Kidney (tissue), 14 donors: ENCODE data around the gene RIN3. TPM values are rescaled to one million over a fixed set of nuclear protein-coding genes. Genes with fewer than 3 reads are reported as not detected.

Experiments used
- DNase-seq, 5 donors: peaks; one replicate each; pipeline ENCODE4 v3.0.0-alpha.2; 2013 to 2020
- FAIRE-seq: peaks from 2 replicates; lab custom pipeline; 2012; peaks lifted over from hg19 to GRCh38; lab: Jason Lieb, UNC
- H3K27ac ChIP-seq, 2 donors: one replicate each; pipeline ENCODE4 v1.7.0; 2013; ENCODE audit warnings: low read depth in 2 of 2, low read length in 2 of 2, inconsistent platforms in 1 of 2
- H3K27me3 ChIP-seq: one replicate; pipeline ENCODE4 v1.7.1; 2013; ENCODE audit warnings: low read length, inconsistent platforms; ENCODE audit not compliant: control insufficient read depth, insufficient read depth
- H3K36me3 ChIP-seq, 3 donors: one replicate each; pipeline versions ENCODE4 v1.7.0 to v1.7.1; 2013; ENCODE audit warnings: low read length in 3 of 3, control low read depth in 1 of 3, inconsistent platforms in 1 of 3; ENCODE audit not compliant: insufficient read depth in 3 of 3, control insufficient read depth in 2 of 3
- H3K4me1 ChIP-seq, 3 donors: one replicate each; pipeline versions ENCODE4 v1.7.0 to v1.7.1; 2013; ENCODE audit warnings: low read length in 3 of 3, inconsistent platforms in 1 of 3, low read depth in 1 of 3; ENCODE audit not compliant: control insufficient read depth in 2 of 3, insufficient read depth in 2 of 3
- H3K4me3 ChIP-seq, 3 donors: one replicate each; pipeline versions ENCODE4 v1.7.0 to v1.8.1; 2013; ENCODE audit warnings: low read length in 3 of 3, control low read depth in 1 of 3, inconsistent platforms in 1 of 3
- H3K9ac ChIP-seq, 3 donors: one replicate each; pipeline versions ENCODE4 v1.7.0 to v1.7.1; 2013; ENCODE audit warnings: low read length in 3 of 3, control low read depth in 1 of 3, inconsistent platforms in 1 of 3
- H3K9me3 ChIP-seq, 3 donors: one replicate each; pipeline versions ENCODE4 v1.7.0 to v1.7.1; 2013; ENCODE audit warnings: low read length in 3 of 3, control low read depth in 1 of 3, inconsistent platforms in 1 of 3; ENCODE audit not compliant: control insufficient read depth in 2 of 3, insufficient read depth in 1 of 3
- intact Hi-C: fragments of 100-400 bp; cut with DNase I; formaldehyde crosslinking; loops from one replicate; pipeline ENCODE4 v1.11.1; 2022
- polyA plus RNA-seq: library from polyadenylated mRNA; stranded (reverse); fragments of 350-450 nt; fragmentation: Illumina TruSeq; extraction: RNeasy Lipid Tissue Mini Kit (QIAGEN cat#74804); gene quantifications from one replicate; pipeline ENCODE4 v1.2.3, GENCODE V29; 2014; ENCODE audit warnings: low read depth, low replicate concordance; ENCODE audit not compliant: insufficient read depth
- total RNA-seq: library from RNA; stranded (reverse); fragmentation: NEBNext Ultra II Directional; extraction: Animal tissue kit (Norgen Biotek cat#: 25700); gene quantifications from one replicate; pipeline ENCODE4 v1.2.1, GENCODE V29; 2021
- TF ChIP-seq, protein P1 (sequence below): IDR thresholded peaks from 3 replicates; pipeline ENCODE4 v1.5.1; 2012; ENCODE audit warnings: mild to moderate bottlenecking, moderate library complexity, borderline replicate concordance; ENCODE audit not compliant: insufficient read depth; ENCODE audit errors: extremely low read depth
- donor health status: control.
- donor health status: control.
- donor health status: control.
- donor health status: control.
- donor health status: control.
- donor health status: DM: yes; HTN: yes; CAD: no.
- donor health status: Normal renal cell carcinoma (clear cell type).

The RIN3 gene
- total and polyA plus RNA-seq, 2 donors from 2014 or later: 7.1 to 30.4 TPM

DNA sequence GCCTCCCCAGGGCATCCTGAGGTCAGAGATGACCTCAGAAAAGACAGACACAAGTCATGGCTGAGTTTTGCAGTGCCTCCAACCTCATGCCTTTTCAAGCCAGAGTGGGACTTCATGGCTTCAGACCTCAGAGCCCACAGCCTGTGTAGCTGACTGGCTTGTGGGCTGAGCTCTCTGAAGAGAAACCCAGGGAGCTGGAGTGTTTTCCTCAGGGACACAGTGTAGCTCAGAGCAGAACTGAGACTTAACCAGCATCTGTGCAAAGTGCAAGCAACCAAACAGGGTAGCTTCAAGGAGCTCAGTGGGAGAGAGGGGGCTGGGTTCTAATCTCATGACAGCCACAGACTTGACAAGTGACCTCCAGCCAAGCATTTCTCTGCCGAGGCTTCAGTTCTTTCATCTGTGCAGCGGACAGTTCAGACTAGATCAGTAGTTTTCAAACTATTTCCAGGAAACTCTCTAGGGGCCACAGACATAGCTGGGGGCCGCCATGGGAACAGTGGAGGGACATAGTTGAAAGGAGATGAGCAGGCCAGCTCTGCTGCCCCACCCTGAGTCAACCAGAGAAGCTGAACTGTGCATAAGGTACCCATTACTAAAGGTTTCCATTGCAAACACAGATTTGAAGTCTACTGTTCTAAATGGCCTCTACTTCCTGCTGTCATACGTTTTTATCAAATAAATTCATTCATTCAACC, 154.8 kb downstream of the RIN3 start:
- intact Hi-C loops: no loop called here
- no peaks in the 10 kb centered on the region for H3K36me3 ChIP-seq
- no peaks in the 10 kb centered on the region for H3K4me1 ChIP-seq
- DNase-seq: no peak
- H3K27me3 ChIP-seq: no peaks in the 10 kb centered on the region
- no peak for FAIRE-seq
- no peak overlapping the region for H3K4me3 ChIP-seq
- H3K9me3 ChIP-seq: no peaks in the 10 kb centered on the region
- TF ChIP-seq, protein P1, sequence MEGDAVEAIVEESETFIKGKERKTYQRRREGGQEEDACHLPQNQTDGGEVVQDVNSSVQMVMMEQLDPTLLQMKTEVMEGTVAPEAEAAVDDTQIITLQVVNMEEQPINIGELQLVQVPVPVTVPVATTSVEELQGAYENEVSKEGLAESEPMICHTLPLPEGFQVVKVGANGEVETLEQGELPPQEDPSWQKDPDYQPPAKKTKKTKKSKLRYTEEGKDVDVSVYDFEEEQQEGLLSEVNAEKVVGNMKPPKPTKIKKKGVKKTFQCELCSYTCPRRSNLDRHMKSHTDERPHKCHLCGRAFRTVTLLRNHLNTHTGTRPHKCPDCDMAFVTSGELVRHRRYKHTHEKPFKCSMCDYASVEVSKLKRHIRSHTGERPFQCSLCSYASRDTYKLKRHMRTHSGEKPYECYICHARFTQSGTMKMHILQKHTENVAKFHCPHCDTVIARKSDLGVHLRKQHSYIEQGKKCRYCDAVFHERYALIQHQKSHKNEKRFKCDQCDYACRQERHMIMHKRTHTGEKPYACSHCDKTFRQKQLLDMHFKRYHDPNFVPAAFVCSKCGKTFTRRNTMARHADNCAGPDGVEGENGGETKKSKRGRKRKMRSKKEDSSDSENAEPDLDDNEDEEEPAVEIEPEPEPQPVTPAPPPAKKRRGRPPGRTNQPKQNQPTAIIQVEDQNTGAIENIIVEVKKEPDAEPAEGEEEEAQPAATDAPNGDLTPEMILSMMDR: no peak
- H3K9ac ChIP-seq: no peak overlapping the region
- no peak overlapping the region for H3K27ac ChIP-seq

DNA sequence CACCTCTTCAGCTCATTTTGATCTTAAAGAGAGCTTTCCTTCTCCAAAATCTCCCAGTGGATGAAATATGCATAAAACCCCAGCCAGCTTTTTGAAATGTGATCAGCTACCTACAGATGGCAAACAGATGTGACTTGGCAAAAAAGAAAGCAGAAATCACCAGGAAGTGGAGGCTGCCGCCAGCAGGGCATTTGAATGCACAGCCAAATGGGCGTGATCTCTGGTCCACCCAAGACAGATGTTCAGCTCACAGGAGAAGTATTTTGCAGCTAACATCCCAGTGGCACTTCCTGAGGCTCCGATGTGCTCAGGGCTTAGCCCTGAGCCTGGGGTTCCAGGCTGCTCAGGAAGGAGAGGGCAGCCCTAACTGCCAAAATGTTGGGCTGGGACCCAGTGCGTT, 156.6 kb downstream of the RIN3 start:
- Histone ChIP-seq H3K9ac (no peak overlapping the region), H3K4me3 (no peak overlapping the region), H3K27ac (no peak overlapping the region), H3K36me3 (no peaks in the 10 kb centered on the region), H3K4me1 (no peaks in the 10 kb centered on the region), H3K27me3 (no peaks in the 10 kb centered on the region), H3K9me3 (no peaks in the 10 kb centered on the region)
- intact Hi-C loops: no loop called here
- TF ChIP-seq, protein P1: no peak
- FAIRE-seq: no peak
- no peak for DNase-seq

DNA sequence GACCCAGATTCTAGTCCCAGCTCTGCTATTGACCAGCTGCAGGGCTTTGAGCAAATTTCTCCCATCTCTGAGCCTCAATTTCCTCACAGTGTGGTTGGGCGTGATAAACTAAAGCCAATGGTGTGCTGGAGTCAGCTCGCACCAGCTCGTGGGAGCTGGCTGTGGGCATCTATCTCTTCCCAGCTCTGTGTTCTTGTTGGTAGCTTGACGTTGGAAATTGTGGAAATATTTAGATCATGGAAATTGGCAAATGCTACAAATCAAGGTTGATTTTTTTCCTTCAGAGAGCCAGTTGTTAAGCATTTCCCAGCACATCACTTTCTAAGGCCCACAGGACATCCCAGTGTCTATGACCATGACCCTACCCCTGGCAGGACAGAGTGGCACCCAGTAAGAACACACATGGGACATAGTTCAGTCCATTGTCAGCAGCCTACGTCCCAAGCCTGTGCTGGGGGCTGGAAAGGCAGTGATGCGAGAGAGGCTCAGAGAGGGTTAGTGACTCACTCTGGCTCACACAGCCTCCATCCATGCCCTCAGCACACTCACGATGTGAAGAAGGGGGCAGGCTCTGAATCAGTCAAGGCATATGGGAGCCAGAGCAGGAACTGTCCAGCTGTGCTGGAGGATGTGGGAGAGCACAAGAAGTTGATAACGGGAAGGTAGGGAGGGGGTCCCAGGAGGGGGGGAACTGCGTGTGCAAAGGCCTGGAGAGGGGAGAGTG, 157.2 kb downstream of the RIN3 start:
- Histone ChIP-seq H3K36me3 (no peaks in the 10 kb centered on the region), H3K4me3 (no peak overlapping the region), H3K27ac (no peak overlapping the region), H3K27me3 (no peaks in the 10 kb centered on the region), H3K9ac (no peak overlapping the region), H3K4me1 (no peaks in the 10 kb centered on the region), H3K9me3 (no peaks in the 10 kb centered on the region)
- intact Hi-C loops: no loop called here
- DNase-seq (no peak), FAIRE-seq (no peak)
- TF ChIP-seq, protein P1: no peak
